Measurements from ENCODE around the gene ZSWIM3.
"Not testable (repeated sequence)": the region's sequence is repeated elsewhere in the genome, so short reads cannot be mapped to it uniquely, and the experiment has no call there.

ZSWIM3 gene

GRCh38 chr20:45890985-45891983 is 33.9 kb downstream of the ZSWIM3 start, which contains the start of the genes CTSA and NEURL2:
CTSA (plus strand) TSS chr20:45891335; CDS start chr20:45891569, 234 bp downstream.
NEURL2 (minus strand) TSS chr20:45891208; CDS start chr20:45890991, 217 bp downstream.
- DNase-seq, result peak; percentile 90

GRCh38 chr20:45892049-45892825 is 34.8 kb downstream of the ZSWIM3 start:
- no peak for DNase-seq

GRCh38 chr20:45892828-45893500 is 35.5 kb downstream of the ZSWIM3 start:
- DNase-seq, result peak; percentile 63

- DNase-seq, result no peak
Observed at GRCh38 chr20:45893831-45894230, 36.4 kb downstream of the ZSWIM3 start.

- DNase-seq, result no peak
Observed at GRCh38 chr20:45894797-45895196, 37.4 kb downstream of the ZSWIM3 start.

GRCh38 chr20:45896641-45897161 is 39.3 kb downstream of the ZSWIM3 start:
- no peak for DNase-seq

GRCh38 chr20:45897289-45897688 is 39.9 kb downstream of the ZSWIM3 start:
- no peak for DNase-seq

DNA sequence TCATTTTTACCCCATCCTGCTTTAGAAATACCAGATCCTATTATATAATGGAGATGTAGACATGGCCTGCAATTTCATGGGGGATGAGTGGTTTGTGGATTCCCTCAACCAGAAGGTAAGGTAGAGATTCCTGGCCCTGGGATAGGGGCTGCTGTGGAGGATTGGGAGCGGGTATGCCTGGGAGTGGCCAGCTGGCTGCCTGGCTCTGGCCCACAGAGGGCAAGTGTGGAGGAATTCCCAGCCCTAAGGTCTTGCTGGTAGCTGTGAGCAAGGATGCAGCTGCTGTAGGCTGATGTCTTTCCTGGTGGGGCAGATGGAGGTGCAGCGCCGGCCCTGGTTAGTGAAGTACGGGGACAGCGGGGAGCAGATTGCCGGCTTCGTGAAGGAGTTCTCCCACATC is 40.3 kb downstream of the ZSWIM3 start:
- no peak for DNase-seq

DNA sequence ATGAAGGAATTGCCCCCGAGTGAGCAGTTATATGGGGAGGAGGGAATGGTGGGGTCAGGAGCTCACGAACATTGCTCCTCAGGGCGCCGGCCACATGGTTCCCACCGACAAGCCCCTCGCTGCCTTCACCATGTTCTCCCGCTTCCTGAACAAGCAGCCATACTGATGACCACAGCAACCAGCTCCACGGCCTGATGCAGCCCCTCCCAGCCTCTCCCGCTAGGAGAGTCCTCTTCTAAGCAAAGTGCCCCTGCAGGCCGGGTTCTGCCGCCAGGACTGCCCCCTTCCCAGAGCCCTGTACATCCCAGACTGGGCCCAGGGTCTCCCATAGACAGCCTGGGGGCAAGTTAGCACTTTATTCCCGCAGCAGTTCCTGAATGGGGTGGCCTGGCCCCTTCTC is 40.9 kb downstream of the ZSWIM3 start:
- DNase-seq, result no peak

DNA sequence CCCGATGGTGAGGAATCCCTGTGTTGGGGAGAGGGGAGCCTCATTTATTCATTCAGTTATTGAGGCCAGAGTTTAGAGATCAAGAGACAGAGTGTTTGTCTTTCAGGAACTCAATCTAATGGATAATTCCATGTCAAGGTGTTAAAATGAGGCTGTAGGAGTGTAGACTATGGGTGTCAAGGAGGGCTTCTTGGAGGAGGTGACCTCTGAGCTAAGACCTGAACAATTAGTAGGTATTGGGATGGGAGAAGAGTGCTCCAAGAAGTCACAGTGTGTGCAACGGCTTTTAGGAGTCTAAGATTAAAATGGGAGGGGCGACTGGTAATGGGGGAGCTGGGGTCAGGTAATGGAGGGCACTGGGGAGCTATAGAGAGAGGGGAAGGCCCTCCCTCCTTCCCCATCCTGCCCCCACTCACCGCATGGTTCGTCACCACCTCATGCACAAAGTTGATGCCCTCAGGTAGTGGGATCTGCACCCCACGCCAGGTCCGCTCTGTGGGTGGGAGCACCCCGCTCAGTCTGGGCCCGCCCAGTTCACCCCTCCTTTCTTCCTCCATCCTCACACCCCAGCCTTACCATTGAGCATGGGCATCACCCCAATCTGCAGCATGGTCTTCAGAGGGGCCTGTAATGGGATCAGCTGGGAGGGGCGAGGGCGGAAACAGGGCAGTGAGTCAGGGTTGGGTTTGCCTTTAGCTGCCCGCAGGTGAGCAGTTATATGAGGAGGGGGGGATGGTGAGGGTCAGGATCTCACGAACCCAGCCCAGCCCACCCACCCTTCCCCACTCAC is 41.8 kb downstream of the ZSWIM3 start:
- DNase-seq, result no peak

DNA sequence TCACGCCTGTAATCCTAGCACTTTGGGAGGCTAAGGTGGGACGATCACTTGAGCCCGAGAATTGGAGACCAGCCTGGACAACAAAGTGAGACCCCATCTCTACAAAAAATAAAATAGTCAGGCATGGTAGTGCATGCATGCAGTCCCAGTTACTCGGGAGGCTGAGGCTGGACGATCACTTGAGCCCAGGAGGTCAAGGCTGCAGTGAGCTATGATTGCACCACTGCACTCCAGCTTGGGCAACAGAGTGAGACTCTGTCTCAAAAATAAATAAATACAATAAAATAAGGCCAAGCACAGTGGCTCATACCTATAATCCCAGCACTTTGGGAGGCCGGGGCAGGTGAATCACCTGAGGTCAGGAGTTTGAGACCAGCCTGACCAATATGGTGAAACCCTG is 43.9 kb downstream of the ZSWIM3 start:
- DNase-seq, result not testable (repeated sequence)

- no peak for DNase-seq
Observed at GRCh38 chr20:45902199-45902701, 44.8 kb downstream of the ZSWIM3 start.

DNA sequence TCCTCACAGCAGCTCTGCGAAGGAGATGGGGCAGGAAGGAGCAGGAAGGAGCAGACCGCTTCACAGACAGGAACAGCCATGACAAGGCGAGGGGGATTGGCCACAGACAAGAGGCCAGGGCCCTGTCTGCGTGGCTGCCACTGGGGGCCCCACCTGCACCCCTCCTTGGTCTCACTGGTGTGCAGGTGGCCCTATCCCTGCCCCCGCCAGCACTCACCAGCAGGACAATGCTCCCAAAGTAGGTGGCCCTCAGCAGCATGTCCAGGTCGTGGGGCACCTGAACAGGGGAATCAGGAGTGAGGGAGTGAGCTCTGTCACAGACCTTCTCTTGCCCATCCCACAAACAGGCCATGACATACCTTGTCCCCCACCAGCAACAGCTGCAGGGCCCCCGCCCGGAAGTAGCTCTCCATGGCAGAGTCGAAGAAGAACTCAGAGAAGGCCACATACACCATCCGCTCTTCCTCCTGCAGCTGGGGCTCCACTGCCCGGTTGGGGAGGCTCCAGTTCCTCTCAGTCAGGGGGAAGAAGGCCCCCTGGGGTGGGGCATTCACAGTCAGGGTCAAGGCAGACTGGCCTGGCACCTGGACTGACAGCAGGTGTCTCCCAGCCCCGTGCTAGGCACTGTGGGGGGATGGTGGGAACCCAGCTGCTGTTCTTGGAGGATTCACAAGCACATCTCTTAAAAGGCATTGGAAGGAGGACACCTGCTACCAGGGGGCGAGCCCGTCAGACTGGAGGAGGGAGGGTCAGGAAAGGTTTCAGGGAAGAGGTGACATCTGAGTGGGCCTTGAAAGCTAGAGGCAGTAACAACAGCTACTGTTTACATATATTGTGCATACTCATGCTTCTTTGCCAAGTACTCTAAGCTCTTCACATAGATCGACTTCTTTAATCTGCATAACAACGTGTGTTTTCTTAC is 47.4 kb downstream of the ZSWIM3 start:
- DNase-seq, result no peak

DNA sequence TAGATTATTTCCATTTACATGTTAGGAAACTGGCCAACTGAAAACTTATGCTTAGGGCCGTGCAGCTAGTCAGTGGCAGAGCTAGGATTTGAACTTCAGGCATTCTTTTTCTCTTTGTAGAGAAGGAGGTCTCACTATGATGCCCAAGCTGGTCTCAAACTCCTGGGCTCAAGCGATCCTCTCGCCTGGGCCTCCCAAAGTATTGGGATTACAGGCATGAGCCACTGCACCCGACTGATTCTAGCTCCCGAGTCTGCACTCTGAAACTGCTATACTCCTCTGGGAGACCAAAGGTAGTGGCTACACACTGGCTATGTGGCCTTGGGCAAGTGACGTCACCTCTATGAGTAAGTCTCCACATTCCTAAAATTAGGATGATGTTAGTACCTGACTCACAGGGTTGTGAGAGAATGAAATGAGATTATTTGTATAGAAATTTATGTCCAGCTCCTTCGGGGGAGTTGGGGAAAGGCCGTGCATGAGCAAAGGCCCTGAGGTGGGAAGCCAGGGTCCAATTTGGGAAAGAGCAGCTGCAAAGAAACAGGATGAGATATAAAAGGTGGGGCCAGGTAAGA is 48.2 kb downstream of the ZSWIM3 start:
- no peak for DNase-seq

GRCh38 chr20:45907219-45907948 is 50.0 kb downstream of the ZSWIM3 start:
- DNase-seq, result no peak

DNA sequence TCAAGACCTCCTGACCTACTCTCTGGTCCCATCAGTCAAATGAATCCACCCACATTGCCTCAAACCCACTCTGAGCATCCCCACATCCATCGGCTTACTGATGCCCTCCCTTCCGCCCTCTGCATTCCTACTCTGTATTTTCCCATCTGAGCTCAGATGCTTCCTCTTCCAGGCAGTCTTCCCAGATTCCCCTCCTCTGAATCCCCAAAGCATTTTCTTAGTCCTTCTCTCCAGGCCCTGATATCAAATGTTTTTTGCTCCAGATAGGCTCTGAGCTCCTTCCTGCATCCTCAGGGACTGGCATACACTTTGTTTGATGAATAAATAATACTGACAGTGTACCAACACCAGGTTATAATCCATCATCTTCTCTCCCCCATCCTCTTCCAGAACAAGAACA is 50.7 kb downstream of the ZSWIM3 start:
- no peak for DNase-seq

DNA sequence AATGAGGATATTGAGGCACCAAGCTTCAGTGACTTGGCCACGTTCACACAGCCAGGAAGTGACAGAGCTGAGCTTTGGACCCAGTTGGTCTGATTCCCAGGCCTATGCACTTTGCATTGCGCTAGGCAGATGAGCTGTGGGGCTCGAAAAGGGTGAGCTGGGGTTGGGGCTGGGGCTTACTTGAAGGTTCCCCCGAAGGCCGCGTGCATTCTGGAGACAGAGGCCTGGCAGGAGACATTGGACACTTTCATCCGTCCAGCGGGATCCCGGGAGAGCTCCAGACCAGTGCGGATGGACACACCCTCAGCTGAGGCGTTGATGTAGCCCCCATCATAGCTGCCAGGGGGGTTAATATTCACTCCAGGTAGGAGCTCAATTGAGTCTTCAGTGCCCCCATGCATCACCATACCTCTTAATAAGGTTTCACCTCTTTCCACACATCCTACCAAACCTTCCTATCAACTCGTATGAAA is 52.0 kb downstream of the ZSWIM3 start:
- no peak for DNase-seq

- DNase-seq, result no peak
Observed at GRCh38 chr20:45909817-45910669, 52.6 kb downstream of the ZSWIM3 start.

Measured in activated CD4-positive, alpha-beta T cell treated with anti-CD3 and anti-CD28 coated beads, Interleukin-10, Interleukin-2, amounts not matched to agents 100 ng/mL and 50 ng/mL, durations not matched to agents 16 hours and 8 hours (primary cell).